Lung (tissue), 12 donors: ENCODE measurements around the gene ZNF197. TPM values are rescaled to one million over a fixed set of nuclear protein-coding genes. Genes with fewer than 3 reads are reported as not detected.

Experiments used
- ATAC-seq: fragments of 200-7000 bp; cut with Tn5 transposase; one replicate; pipeline ENCODE4 v1.9.1; 2020; ENCODE audit warnings: moderate number of reproducible peaks; ENCODE audit not compliant: insufficient read depth, low FRiP score
- DNase-seq, 3 donors: peaks; one replicate each; pipeline ENCODE4 v3.0.0-alpha.2; 2013 to 2017
- H3K27ac ChIP-seq, 2 donors: one replicate each; pipeline ENCODE4 v1.5.1; 2013; ENCODE audit warnings: mild to moderate bottlenecking in 2 of 2, moderate library complexity in 2 of 2, control low read depth in 1 of 2, inconsistent platforms in 1 of 2, low read depth in 1 of 2, low read length in 1 of 2
- H3K27me3 ChIP-seq, 3 donors: one replicate each; pipeline ENCODE4 v1.5.1; 2013; ENCODE audit warnings: low read length in 2 of 3; ENCODE audit not compliant: control insufficient read depth in 3 of 3, insufficient read depth in 3 of 3
- H3K36me3 ChIP-seq, 4 donors: one replicate each; pipeline ENCODE4 v1.5.1; 2013; ENCODE audit warnings: low read length in 4 of 4, mild to moderate bottlenecking in 1 of 4, moderate library complexity in 1 of 4; ENCODE audit not compliant: control insufficient read depth in 4 of 4, insufficient read depth in 4 of 4
- H3K4me1 ChIP-seq, 5 donors: one replicate each; pipeline ENCODE4 v1.5.1; 2013; ENCODE audit warnings: low read length in 5 of 5, mild to moderate bottlenecking in 2 of 5, moderate library complexity in 1 of 5; ENCODE audit not compliant: control insufficient read depth in 5 of 5, insufficient read depth in 5 of 5
- H3K4me3 ChIP-seq: one replicate; pipeline ENCODE4 v1.5.1; 2013; ENCODE audit warnings: mild to moderate bottlenecking, control low read depth, moderate library complexity
- H3K9ac ChIP-seq, 2 donors: one replicate each; pipeline ENCODE4 v1.5.1; 2013; ENCODE audit warnings: low read length in 2 of 2, control low read depth in 1 of 2; ENCODE audit not compliant: insufficient read depth in 1 of 2
- H3K9me3 ChIP-seq, 4 donors: one replicate each; pipeline ENCODE4 v1.5.1; 2013; ENCODE audit warnings: low read length in 3 of 4, mild to moderate bottlenecking in 1 of 4, moderate library complexity in 1 of 4; ENCODE audit not compliant: control insufficient read depth in 4 of 4, insufficient read depth in 3 of 4
- WGBS, 2 donors: extraction: QIAGEN DNeasy Blood & Tissue Kit; methylation state at CpG; one replicate each; pipeline ENCODE4 v1.1.7; 2013; 5-methylcytosine and 5-hydroxymethylcytosine counted together
- polyA plus RNA-seq, 2 donors: library from polyadenylated mRNA; stranded (reverse); fragments of 200-250 nt; gene quantifications; one replicate each; pipeline ENCODE4 v1.2.1, GENCODE V29; 2013
- total RNA-seq, 2 donors: library from RNA; depleted of rRNA in 1 of 2; stranded (reverse); fragments of >200 nt in 1 of 2; gene quantifications; one replicate each; pipeline ENCODE4 v1.2.1, GENCODE V29; 2014 to 2021
- TF ChIP-seq, protein P1 (sequence below): IDR thresholded peaks from 2 replicates; pipeline ENCODE4 v1.5.1; 2012; ENCODE audit warnings: mild to moderate bottlenecking; ENCODE audit errors: control extremely low read depth, extremely low read depth
- donor health status: control.
- donor health status: control.
- donor health status: Bipolar disorder and iron deficiency.
- donor health status: healthy.
- donor health status: DM: yes; HTN: yes; CAD: no.

The ZNF197 gene
- total and polyA plus RNA-seq, 4 donors, result 5.3 to 30.0 (median 9.2) TPM

DNA sequence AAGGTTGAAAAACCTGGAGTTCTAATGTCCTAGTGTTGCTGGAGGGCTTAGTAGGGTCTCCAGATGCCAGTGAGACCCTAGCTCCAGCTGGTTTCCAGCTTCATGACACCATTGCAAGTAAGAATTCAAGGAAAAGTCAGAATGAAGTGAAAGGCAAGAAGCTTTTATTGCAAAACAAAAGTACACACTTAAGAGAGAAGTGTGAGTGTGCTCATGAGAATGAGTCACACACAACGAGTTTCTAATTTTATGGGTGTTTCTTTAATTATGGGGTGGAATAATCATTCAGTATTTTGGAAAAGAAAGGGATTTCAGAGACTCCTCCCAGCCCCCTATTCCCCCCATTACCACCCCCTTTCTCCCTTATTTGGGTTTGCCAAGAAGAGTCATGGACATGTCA, 63.1 kb downstream of the ZNF197 start:
- H3K36me3 ChIP-seq, result peaks cover 0 to 11% (median 3%) of the 10 kb centered on the region in 4 donors
- H3K9ac ChIP-seq, result no peak overlapping the region
- no peak overlapping the region for H3K4me3 ChIP-seq
- peak overlapping the region in 1 of 2 donors; percentile 54 for H3K27ac ChIP-seq
- DNase-seq, result no peak
- no peak for ATAC-seq
- no peaks in the 10 kb centered on the region for H3K27me3 ChIP-seq
- peaks cover 0 to 5% (median under 1%) of the 10 kb centered on the region in 4 donors for H3K9me3 ChIP-seq
- TF ChIP-seq, protein P1, sequence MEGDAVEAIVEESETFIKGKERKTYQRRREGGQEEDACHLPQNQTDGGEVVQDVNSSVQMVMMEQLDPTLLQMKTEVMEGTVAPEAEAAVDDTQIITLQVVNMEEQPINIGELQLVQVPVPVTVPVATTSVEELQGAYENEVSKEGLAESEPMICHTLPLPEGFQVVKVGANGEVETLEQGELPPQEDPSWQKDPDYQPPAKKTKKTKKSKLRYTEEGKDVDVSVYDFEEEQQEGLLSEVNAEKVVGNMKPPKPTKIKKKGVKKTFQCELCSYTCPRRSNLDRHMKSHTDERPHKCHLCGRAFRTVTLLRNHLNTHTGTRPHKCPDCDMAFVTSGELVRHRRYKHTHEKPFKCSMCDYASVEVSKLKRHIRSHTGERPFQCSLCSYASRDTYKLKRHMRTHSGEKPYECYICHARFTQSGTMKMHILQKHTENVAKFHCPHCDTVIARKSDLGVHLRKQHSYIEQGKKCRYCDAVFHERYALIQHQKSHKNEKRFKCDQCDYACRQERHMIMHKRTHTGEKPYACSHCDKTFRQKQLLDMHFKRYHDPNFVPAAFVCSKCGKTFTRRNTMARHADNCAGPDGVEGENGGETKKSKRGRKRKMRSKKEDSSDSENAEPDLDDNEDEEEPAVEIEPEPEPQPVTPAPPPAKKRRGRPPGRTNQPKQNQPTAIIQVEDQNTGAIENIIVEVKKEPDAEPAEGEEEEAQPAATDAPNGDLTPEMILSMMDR, result no peak
- peaks cover 0 to 4% (median 0%) of the 10 kb centered on the region in 5 donors for H3K4me1 ChIP-seq
- 54 to 57% methylated on average over 1 of the region's 1 CpG for WGBS, 2 donors

Other genes with a start within 250 kb of the ZNF197 start
- 10 to 100 TPM; 16.3 to 23.2 TPM for gene ZNF445, start 147.4 kb upstream of the ZNF197 start, total RNA-seq
- gene ZNF445, start 147.4 kb upstream of the ZNF197 start, polyA plus RNA-seq, result 1 to 10 TPM; 2.7 to 3.8 TPM
- 10 to 100 TPM in 1 of 2 donors, 1 to 10 TPM in 1; 3.7 to 12.2 TPM for gene ZKSCAN7, start 69.8 kb upstream of the ZNF197 start, total RNA-seq
- 1 to 10 TPM; 1.7 to 2.4 TPM for gene ZKSCAN7, start 69.8 kb upstream of the ZNF197 start, polyA plus RNA-seq
- gene ZNF660, start 40.1 kb upstream of the ZNF197 start, total RNA-seq, result 1 to 10 TPM; 3.7 to 8.7 TPM
- gene ZNF660, start 40.1 kb upstream of the ZNF197 start, polyA plus RNA-seq, result 1 to 10 TPM in 1 of 2 donors, under 1 TPM in 1; 0.64 to 1.1 TPM
- gene ZNF35, start 23.7 kb downstream of the ZNF197 start, total RNA-seq, result 10 to 100 TPM in 1 of 2 donors, 1 to 10 TPM in 1; 8.1 to 10.2 TPM
- gene ZNF35, start 23.7 kb downstream of the ZNF197 start, polyA plus RNA-seq, result 1 to 10 TPM; 3.6 to 5.4 TPM
- gene ZNF502, start 87.6 kb downstream of the ZNF197 start, total RNA-seq, result 1 to 10 TPM; 3.8 to 7.6 TPM
- gene ZNF502, start 87.6 kb downstream of the ZNF197 start, polyA plus RNA-seq, result 1 to 10 TPM; 1.8 to 2.0 TPM
- 1 to 10 TPM; 4.0 to 6.8 TPM for gene ZNF501, start 104.6 kb downstream of the ZNF197 start, total RNA-seq
- 1 to 10 TPM; 1.2 to 1.4 TPM for gene ZNF501, start 104.6 kb downstream of the ZNF197 start, polyA plus RNA-seq
- 10 to 100 TPM; 18.3 to 27.5 TPM for gene KIAA1143, start 136.6 kb downstream of the ZNF197 start, total RNA-seq
- 10 to 100 TPM in 1 of 2 donors, 1 to 10 TPM in 1; 9.3 to 12.7 TPM for gene KIAA1143, start 136.6 kb downstream of the ZNF197 start, polyA plus RNA-seq
- 1 to 10 TPM in 1 of 2 donors, under 1 TPM in 1; 0.64 to 4.0 TPM for gene KIF15, start 136.8 kb downstream of the ZNF197 start, total RNA-seq
- 1 to 10 TPM in 1 of 2 donors, under 1 TPM in 1; 0.65 to 1.2 TPM for gene KIF15, start 136.8 kb downstream of the ZNF197 start, polyA plus RNA-seq
- gene TMEM42, start 236.9 kb downstream of the ZNF197 start, total RNA-seq, result 10 to 100 TPM; 12.8 to 14.3 TPM
- 10 to 100 TPM; 12.0 to 24.6 TPM for gene TMEM42, start 236.9 kb downstream of the ZNF197 start, polyA plus RNA-seq
- gene TGM4, start 249.6 kb downstream of the ZNF197 start, total RNA-seq, result not detected
- gene TGM4, start 249.6 kb downstream of the ZNF197 start, polyA plus RNA-seq, result under 1 TPM in 1 of 2 donors, not detected in 1; 0.01 TPM